Mesenteric fat pad (tissue), 1 donor: ENCODE measurements around the gene INPP5A. TPM values are rescaled to one million over a fixed set of nuclear protein-coding genes. Genes with fewer than 3 reads are reported as not detected.

Source experiments
- DNase-seq: peaks from one replicate; pipeline ENCODE4 v3.0.0-alpha.2; 2020; ENCODE audit warnings: low spot score
- total RNA-seq: library from RNA; stranded (reverse); fragmentation: NEBNext Ultra II Directional; extraction: Animal tissue kit (Norgen Biotek cat#: 25700); gene quantifications from one replicate; pipeline ENCODE4 v1.2.1, GENCODE V29; 2021
- donor health status: DM: yes; HTN: yes; CAD: no.

Gene INPP5A
- total RNA-seq, 1 donor from 2014 or later, result 30.5 TPM

- peak; percentile 84 for DNase-seq
Measured at GRCh38 chr10:132626019-132626760, 88.6 kb downstream of the INPP5A start.

DNA sequence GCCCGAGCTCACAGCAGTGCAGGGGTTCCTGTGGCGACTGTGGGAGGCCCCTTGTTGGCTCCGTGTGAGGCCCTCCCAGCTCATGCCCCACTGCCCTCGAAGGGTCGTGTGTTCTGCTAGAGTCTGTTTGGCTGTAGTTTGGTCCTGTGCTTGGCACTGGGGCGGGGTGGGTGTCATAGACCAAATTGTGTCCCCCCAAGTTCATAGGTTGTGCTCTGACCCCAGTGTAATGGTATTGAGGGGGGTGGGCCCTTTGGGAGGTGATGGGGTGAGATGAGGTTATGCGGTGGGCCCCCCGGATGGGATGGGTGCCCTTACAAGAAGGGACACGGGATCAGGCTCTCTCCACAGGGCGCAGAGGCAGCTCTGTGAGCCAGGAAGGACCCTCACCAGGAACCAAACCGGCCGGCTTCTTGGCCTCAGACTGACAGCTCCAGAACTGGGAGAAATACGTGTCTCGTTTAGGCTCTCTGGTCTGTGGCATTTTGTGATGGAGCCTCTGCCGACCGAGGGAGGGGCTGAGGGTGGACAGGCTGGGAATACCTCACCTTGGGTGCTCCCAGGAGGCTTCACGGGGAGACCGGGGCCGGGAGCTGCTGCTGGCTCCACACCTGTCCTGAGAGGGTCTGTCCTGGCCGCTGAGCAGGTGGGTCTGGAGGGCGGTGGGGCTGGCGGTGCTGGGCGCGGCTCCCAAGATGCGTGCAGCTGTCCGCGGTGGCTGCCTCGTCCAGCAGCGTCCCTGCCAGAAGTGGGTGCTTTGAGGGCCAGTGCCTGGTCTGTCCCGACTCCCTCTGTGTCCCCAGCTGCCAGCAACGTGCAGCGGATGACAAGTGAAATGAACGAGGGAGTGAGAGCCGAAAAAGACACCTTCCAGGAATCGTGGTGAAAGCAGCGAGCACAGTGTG is 89.4 kb downstream of the INPP5A start:
- no peak for DNase-seq

- DNase-seq, result no peak
Measured at GRCh38 chr10:132627666-132628531, 90.3 kb downstream of the INPP5A start.

DNA sequence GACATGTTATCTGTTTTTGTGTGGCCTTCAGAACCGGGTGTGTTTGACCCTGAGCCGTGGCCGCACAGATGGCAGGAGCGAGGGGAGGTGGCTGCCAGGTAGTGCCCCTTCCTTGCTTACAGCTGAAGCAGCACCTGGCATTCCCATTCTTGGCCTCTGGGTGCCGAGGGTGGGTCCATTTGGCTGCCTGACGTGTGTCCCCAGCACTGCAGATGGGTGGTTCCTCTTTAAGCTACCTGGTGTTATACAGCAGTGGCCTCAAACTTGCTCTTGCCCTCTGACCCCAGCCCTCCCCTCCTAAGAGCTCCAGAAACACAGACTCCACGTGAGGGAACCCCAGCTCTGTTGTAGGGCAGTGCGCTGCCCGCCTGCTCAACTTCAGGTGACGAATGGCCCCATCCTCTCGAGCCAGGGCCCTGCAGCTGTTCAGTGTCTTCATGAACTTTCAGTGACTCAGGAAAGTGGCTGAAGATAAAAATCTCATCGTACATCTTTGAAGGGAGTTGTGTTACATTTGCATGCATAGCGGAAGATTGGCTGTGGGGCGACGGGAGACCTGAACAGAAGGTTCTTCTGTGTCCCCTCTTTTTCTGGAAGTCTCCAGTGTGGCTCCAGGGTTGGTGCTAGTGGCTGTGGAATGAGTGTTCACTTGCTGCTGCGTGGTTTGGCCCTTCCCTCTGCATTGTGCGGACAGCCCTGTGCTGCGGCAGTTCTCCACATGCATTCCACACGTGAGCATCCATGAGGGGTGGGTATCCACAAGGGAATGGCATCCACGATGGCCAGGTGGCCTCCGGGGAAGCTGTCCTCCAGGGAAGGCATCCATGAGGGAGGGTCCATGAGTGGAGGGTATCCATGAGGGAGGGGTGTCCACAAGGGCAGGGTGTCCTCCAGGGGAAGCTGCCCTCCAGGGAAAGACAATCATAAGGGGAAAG is 91.6 kb downstream of the INPP5A start:
- DNase-seq, result no peak

DNA sequence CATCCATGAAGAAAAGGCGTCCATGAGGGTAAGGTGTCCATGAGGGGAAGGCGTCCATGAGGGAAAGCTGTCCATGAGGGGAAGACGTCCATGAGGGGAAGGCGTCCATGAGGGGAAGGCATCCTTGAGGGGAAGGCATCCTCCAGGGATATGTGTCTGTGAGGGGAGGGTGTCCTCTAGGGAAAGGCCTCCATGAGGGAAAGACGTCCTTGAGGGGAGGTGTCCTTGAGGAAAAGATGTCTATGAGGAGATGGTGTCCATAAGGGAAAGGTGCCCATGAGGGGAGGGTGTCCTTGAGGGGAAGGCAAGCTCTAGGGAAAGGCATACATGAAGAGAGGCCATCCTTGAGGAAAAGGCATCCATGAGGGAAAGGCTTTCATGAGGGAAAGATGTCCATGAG is 92.6 kb downstream of the INPP5A start:
- no peak for DNase-seq

DNA sequence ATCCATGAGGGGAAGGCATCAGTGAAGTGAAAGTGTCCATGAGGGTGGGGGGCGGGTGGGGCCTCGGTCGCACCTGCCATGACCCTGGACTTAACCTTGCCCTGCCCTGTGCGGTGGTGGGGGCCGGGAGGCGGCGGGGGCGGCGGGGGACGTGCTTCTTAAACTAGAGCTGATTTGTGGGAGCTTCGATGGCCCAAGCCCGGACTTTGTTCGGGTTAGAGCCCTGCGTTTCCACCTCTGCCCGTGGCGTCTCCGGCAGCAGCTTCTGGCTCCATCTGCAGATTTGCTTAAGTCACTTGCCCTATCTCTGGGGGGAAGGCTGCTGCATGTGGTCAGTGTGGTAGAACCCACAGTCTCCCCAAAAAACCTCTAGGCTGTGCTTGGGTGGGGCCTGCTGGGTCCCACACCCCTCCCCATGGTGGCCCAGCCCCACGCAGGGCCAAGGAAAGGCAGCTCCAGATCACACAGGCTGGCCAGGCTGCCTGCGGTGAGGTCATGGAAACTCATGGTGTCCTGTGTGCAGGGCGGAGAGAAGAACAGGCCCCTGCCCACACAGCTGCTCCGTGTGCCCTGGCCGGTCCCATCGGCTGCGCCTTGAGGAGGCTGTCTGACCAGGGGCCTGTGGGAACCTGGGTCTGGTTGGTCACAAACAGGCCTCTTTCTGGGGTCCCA is 93.2 kb downstream of the INPP5A start:
- DNase-seq, result no peak

DNA sequence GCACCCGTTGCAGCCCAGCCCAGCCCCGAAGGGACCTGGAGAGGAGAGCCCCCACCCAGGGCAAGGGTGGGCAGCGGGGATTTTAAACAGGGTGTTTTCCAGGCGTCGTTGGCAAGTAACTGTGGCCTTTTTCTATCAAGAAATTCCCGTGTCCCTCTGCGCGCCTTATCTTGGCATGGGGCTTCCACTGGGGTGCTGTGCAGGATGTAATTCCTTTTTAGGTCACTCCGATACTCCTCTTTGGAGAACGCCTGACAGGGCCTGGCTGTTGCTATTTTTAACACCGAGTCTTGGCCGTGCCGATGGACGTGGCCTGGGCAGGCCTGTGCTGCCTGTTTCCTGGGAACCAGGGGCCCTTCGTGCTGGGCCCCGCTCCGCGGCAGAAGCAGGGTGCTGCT is 93.8 kb downstream of the INPP5A start:
- no peak for DNase-seq

DNA sequence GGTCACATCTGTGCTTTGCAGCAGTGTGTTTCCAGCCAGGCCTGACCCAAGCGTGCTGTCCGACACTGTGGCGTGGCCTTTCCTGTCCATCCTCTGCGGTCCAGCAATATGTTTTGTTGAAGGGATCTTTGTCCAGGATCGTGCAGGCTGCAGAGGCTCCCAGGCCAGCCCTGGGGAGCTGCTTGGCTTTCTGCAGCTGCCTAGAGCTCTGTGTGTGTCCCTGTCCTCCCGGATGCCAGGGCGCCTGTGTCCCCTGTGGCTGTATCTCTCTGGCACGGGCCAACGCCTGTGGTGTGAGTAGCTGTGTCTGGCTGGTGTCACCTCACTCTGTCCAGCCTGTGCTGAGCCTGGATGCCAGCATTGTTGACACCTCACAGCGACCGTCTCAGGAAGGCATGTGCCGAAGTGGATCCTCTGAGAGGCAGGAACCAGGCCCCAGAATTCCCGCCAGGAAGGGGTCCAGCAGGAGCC is 94.5 kb downstream of the INPP5A start:
- DNase-seq, result no peak

DNA sequence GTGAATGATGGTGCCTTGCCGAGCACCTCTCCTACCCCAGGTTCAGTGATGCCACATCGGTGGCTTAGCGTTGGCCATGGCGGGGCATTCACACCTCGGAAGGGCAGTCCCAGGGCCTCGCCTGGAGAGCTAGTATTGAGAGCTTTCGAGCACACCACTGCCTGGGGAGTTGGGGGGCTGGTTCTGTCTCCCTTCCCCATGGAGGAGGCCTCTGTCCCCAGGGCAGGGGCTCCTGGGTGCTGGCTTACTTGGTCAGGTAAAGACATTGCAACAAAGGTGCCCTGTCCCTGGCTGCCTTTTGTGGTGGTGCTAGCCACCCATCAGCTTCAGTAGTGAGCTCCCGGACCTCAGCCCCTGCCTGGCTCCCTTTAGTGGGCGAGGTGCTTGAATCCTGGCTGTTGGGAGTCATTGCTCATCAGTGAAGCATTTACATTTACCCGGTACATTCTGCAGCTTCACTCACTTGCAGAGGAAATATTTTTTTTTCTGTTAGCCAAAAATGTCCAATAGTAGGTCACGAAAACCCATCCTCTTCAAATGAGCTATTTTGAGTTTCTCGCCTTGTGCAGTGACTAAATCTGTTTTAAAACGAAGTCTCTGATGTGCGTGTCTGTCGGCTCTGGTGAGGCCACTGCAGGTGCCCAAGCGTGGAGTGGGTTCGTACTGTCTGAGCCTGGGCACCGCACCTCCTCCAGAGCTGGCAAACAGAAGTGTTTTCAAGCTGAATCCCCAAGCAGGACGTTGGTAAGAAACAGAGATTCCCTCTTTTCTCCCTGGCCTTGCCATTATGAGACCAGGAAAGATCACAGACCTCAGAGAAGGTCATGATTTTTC is 95.5 kb downstream of the INPP5A start:
- DNase-seq, result no peak

DNA sequence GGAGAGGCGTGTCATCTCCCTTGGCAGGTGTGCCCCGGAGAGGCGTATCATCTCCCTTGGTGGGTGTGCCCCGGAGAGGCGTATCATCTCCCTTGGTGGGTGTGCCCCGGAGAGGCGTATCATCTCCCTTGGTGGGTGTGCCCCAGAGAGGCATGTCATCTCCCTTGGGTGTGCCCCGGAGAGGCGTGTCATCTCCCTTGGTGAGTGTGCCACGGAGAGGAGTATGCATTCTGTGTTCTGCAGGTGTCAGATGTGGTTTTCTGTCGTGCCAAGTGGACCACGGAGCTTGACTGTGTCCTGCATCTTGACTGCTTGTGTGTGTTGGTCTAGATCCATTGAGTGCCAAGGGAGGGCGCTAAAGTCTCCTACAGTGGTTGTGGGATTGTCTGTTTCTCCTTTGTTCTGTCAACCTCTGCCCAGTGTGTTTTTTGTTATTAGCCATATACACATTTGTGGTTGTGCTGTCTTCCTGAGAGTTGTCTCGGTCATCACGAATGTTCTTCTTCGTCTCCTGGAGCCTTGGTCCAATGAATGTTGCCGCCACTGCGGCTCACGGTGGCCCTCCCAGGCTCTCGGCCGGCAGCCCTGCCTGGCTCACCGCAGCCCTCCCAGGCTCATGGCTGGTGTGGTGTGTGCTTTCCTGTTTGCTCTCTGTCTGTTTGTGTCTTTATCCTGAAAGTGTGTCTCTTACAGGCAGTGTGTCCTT is 96.8 kb downstream of the INPP5A start:
- DNase-seq, result no peak

DNA sequence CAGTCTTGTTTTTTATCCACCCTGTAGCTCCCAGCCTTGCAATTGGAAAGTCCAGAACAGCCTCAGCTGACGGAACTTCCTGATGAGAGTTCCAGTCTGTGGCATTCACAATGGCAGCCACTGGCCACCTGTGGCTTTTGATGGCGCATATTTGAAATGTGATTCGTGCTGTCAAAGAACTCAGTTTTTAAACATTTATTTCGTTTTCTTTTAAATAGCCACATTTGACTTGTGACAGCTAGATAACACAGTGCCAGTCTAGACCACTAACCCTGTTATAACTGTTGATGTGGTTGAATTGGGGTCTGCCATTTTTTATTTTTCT is 97.3 kb downstream of the INPP5A start:
- no peak for DNase-seq

- DNase-seq, result peak; percentile 74
Measured at GRCh38 chr10:132636358-132636757, 98.8 kb downstream of the INPP5A start.

- DNase-seq, result no peak
Measured at GRCh38 chr10:132637477-132638129, 100.0 kb downstream of the INPP5A start.

- no peak for DNase-seq
Measured at GRCh38 chr10:132638130-132638515, 100.5 kb downstream of the INPP5A start.

DNA sequence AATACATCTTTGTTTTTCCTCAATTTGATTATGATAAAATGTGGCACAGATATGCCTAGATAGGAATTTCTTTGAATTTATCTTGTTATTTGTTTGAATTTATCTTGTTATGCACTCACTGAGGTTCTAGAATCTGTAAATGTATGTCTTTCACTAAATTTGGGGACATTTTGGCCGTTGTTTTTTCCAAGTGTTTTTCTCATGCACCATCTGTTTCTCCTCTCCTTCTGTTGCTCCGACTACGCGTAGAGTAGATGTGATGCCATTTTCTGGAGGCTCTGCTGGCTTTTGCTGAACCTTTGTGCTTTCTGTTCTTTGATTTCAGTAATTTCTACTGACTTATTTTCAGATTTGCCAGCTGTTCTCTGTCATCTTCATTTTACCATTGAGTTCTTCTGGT is 101.9 kb downstream of the INPP5A start:
- DNase-seq, result no peak

DNA sequence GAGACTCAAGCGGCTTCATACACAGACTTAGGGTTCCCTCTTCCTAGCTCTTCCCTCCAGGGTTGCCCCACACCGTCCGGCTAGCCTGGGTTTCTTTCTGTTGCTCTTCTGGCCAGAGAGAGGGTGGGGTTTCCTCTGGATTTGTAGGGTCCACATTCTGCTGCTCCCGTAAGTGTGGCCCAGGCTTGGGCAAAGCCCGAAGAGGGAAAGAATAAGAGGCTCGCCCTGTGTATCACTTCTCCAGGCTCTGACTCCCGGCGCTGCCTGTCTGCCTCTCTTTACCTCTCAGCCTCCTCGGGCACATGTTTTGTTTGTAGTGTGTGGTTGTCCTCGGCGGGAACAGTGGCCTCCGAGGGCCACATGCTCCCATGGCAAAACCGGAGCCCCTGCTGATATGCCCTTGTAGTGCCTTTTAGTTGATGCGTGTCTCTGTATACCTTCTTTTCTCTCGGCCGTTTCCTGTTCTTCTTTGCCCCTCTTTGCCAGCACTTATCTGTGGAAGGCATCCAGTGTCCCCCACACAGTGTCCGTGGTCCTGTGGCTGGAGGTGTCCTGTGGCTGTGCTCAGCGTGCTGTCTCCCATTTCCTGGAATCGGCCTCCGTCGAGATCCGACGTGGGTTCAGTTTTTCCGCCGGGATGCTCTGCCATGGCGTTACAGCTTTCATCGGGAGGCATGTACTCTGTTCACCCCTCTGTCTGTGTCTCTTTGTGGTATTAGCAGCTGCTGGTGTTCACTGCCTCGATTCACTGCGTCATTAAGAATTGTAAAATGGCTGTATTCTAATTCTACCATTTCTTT is 102.9 kb downstream of the INPP5A start:
- DNase-seq, result peak; percentile 74

GRCh38 chr10:132641401-132641800 is 103.8 kb downstream of the INPP5A start:
- peak; percentile 37 for DNase-seq
